SK-N-SH treated with all-trans-retinoic acid at 6 μM for 48 hours (cell line): ENCODE data around the gene SVIL.
"Not testable (repeated sequence)": the region's sequence is repeated elsewhere in the genome, so short reads cannot be mapped to it uniquely, and the experiment has no call there.

Experiments used
- ATAC-seq: fragments of 200-7000 bp; cut with Tn5 transposase; 3 replicates; pipeline ENCODE4 v1.9.1; 2020; ENCODE audit warnings: mild to moderate bottlenecking, moderate library complexity
- BACH2 ChIP-seq: fragments of 250-450 bp; sonication (Bioruptor Pico); IDR thresholded peaks from 2 replicates; pipeline ENCODE4 v1.9.0; 2021; ENCODE audit warnings: mild to moderate bottlenecking, borderline replicate concordance
- CREB5 ChIP-seq: fragments of 250-450 bp; sonication (Bioruptor Pico); IDR thresholded peaks from 2 replicates; pipeline ENCODE4 v1.5.1; 2020; ENCODE audit warnings: low read depth, mild to moderate bottlenecking, moderate library complexity
- CSDC2 ChIP-seq: fragments of 250-450 bp; sonication (Bioruptor Pico); IDR thresholded peaks from 2 replicates; pipeline ENCODE4 v1.5.0; 2020; ENCODE audit warnings: mild to moderate bottlenecking, moderate library complexity
- CSRNP3 ChIP-seq: fragments of 250-450 bp; sonication (Bioruptor Pico); IDR thresholded peaks from 2 replicates; pipeline ENCODE4 v1.5.1; 2021; ENCODE audit warnings: mild to moderate bottlenecking, moderate library complexity
- ESRRG ChIP-seq: fragments of 250-450 bp; sonication (Bioruptor Pico); IDR thresholded peaks from 2 replicates; pipeline ENCODE4 v1.6.1; 2021; ENCODE audit warnings: mild to moderate bottlenecking
- GLIS3 ChIP-seq: fragments of 250-450 bp; sonication (Bioruptor Pico); IDR thresholded peaks from 2 replicates; pipeline ENCODE4 v1.5.0; 2020; ENCODE audit warnings: mild to moderate bottlenecking, moderate library complexity
- ISL1 ChIP-seq: fragments of 250-450 bp; sonication (Bioruptor Pico); IDR thresholded peaks from 2 replicates; pipeline ENCODE4 v2.1.2; 2022; ENCODE audit warnings: mild to moderate bottlenecking, moderate library complexity
- OSR1 ChIP-seq: fragments of 250-450 bp; sonication (Bioruptor Pico); IDR thresholded peaks from 2 replicates; pipeline ENCODE4 v1.8.0; 2022; ENCODE audit warnings: moderate library complexity, mild to moderate bottlenecking, inconsistent platforms
- PATZ1 ChIP-seq: fragments of 250-450 bp; sonication (Bioruptor Pico); IDR thresholded peaks from 2 replicates; pipeline ENCODE4 v1.8.0; 2020; ENCODE audit warnings: mild to moderate bottlenecking, moderate library complexity, borderline replicate concordance
- POU6F1 ChIP-seq: fragments of 250-450 bp; sonication (Bioruptor Pico); IDR thresholded peaks from 2 replicates; pipeline ENCODE4 v1.8.0; 2021; ENCODE audit warnings: low read depth, mild to moderate bottlenecking, moderate library complexity, borderline replicate concordance
- PPARA ChIP-seq: fragments of 250-450 bp; sonication (Bioruptor Pico); IDR thresholded peaks from 2 replicates; pipeline ENCODE4 v1.5.0; 2020; ENCODE audit warnings: mild to moderate bottlenecking, borderline replicate concordance
- RARB ChIP-seq: fragments of 250-450 bp; sonication (Bioruptor Pico); IDR thresholded peaks from 2 replicates; pipeline ENCODE4 v1.8.0; 2021; ENCODE audit warnings: mild to moderate bottlenecking, moderate library complexity
- SNAI2 ChIP-seq: fragments of 250-450 bp; sonication (Bioruptor Pico); IDR thresholded peaks from 2 replicates; pipeline ENCODE4 v1.5.0; 2020; ENCODE audit warnings: mild to moderate bottlenecking, moderate library complexity
- TCF4 ChIP-seq: fragments of 250-450 bp; sonication (Bioruptor Pico); IDR thresholded peaks from 2 replicates; pipeline ENCODE4 v1.8.0; 2021; ENCODE audit warnings: mild to moderate bottlenecking, moderate library complexity, borderline replicate concordance
- TOX ChIP-seq: fragments of 250-450 bp; sonication (Bioruptor Pico); IDR thresholded peaks from 2 replicates; pipeline ENCODE4 v1.8.0; 2021; ENCODE audit warnings: mild to moderate bottlenecking, moderate library complexity, borderline replicate concordance
- TSHZ2 ChIP-seq: fragments of 250-450 bp; sonication (Bioruptor Pico); IDR thresholded peaks from 2 replicates; pipeline ENCODE4 v1.5.0; 2020; ENCODE audit warnings: mild to moderate bottlenecking, moderate library complexity
- ZC3H10 ChIP-seq: fragments of 250-450 bp; sonication (Bioruptor Pico); IDR thresholded peaks from 2 replicates; pipeline ENCODE4 v1.5.1; 2021; ENCODE audit warnings: mild to moderate bottlenecking, moderate library complexity
- ZFP3 ChIP-seq: fragments of 250-450 bp; sonication (Bioruptor Pico); IDR thresholded peaks from 2 replicates; pipeline ENCODE4 v1.5.0; 2020; ENCODE audit warnings: mild to moderate bottlenecking, moderate library complexity
- ZFP30 ChIP-seq: fragments of 450-650 bp; formaldehyde crosslinking; IDR thresholded peaks from 2 replicates; pipeline ENCODE4 v1.5.0; 2022; ENCODE audit warnings: mild to moderate bottlenecking, moderate library complexity
- ZNF70 ChIP-seq: fragments of 450-650 bp; formaldehyde crosslinking; IDR thresholded peaks from 2 replicates; pipeline ENCODE4 v1.5.0; 2020; ENCODE audit warnings: mild to moderate bottlenecking, moderate library complexity
- ZNF8 ChIP-seq: fragments of 450-650 bp; formaldehyde crosslinking; IDR thresholded peaks from 2 replicates; pipeline ENCODE4 v1.5.0; 2020; ENCODE audit warnings: mild to moderate bottlenecking, moderate library complexity

Gene SVIL

GRCh38 chr10:29443745-29444523 lies 190.8 kb downstream of the SVIL start:
- TF ChIP-seq TSHZ2 (CRISPR knock-in tag), result no peak
- no peak for TF ChIP-seq ZC3H10 (CRISPR knock-in tag)
- no peak for TF ChIP-seq CSRNP3 (CRISPR knock-in tag)
- TF ChIP-seq TOX (CRISPR knock-in tag), result no peak
- TF ChIP-seq ZNF8 (CRISPR knock-in tag), result no peak
- TF ChIP-seq TCF4 (CRISPR knock-in tag), result no peak
- no peak for TF ChIP-seq ZFP30 (CRISPR knock-in tag)
- TF ChIP-seq OSR1 (CRISPR knock-in tag), result no peak
- TF ChIP-seq SNAI2 (CRISPR knock-in tag), result no peak
- TF ChIP-seq POU6F1 (CRISPR knock-in tag), result no peak
- TF ChIP-seq ZFP3 (CRISPR knock-in tag), result no peak
- no peak for TF ChIP-seq ZNF70 (CRISPR knock-in tag)
- no peak for TF ChIP-seq ISL1 (CRISPR knock-in tag)
- TF ChIP-seq PATZ1, result no peak
- no peak for TF ChIP-seq CSDC2
- TF ChIP-seq PPARA (CRISPR knock-in tag), result no peak
- no peak for TF ChIP-seq ESRRG (CRISPR knock-in tag)
- TF ChIP-seq RARB (CRISPR knock-in tag), result no peak
- TF ChIP-seq BACH2 (CRISPR knock-in tag), result no peak
- no peak for ATAC-seq

- no peak for ATAC-seq
- TF ChIP-seq TSHZ2 (CRISPR knock-in tag) (no peak), CSDC2 (no peak), BACH2 (CRISPR knock-in tag) (no peak), ESRRG (CRISPR knock-in tag) (no peak), ZC3H10 (CRISPR knock-in tag) (no peak), CREB5 (CRISPR knock-in tag) (no peak), TCF4 (CRISPR knock-in tag) (no peak), PPARA (CRISPR knock-in tag) (no peak), OSR1 (CRISPR knock-in tag) (no peak), ZFP30 (CRISPR knock-in tag) (no peak), POU6F1 (CRISPR knock-in tag) (no peak), GLIS3 (CRISPR knock-in tag) (no peak), ZFP3 (CRISPR knock-in tag) (no peak)
These were observed 193.8 kb downstream of the SVIL start for GRCh38 chr10:29440981-29441380.

- ATAC-seq, result not testable (repeated sequence)
These were observed 195.8 kb downstream of the SVIL start for GRCh38 chr10:29439005-29439404.
